ENCODE data around the gene XYLT1. TPM values are rescaled to one million over a fixed set of nuclear protein-coding genes. Genes with fewer than 3 reads are reported as not detected.
A peak's percentile ranks its signal among the peaks of the same experiment; 100 is the strongest.

XYLT1 gene
- total RNA-seq, 1 experiment from 2014 or later, result 0.80 TPM

DNA sequence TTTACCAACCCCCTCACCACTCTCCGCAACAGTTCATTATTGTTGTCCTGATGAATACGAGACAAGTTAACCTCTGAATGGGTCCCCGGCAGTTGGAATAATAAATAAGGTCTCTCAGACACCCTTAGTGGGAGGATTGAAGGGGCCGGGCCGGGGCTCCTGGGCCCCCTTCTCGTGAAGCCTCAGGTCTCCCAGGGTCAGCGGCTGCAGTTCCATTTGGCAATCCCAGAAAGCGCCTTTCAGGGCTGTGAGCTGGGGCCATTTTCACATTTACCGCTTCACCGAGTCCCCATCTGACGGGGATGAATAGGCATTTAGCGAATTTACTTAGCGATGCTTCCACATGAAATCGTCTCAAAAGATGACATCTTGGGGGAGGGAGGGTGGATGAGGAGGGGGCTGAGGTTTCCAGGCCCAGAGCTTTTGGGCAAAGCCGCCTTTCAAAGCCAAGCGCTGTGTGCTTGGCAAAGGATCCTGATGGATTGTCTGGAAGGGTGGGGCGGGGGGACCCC is 309.8 kb downstream of the XYLT1 start:
- no peak for DNase-seq (ENCODE audit: low read depth)

DNA sequence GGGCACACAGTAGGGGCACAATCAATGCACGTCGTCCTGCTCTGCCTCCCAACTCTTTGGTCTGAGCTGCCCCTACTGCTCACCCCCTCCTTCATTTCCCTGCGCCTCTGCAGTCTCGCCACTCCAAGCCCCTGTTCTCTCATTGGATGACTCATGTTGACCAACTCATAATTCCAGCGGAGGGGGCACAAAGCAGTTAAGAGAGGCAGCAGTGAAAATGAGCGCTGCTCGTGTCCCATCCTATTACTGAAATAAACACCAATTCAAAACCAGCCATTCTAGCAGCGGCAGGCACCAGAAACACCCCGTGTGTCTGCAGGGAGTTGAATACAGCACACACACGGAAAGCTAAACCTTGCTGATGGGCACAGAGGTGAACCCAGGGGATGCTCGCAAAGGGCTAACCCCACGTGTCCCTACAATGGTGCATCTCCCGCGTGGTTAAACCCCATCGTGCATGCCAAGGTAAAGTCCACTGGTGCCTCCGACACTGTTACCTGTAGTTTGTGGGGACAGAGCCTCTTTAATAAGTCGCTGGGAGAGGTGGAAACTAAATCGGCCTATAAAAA is 310.4 kb downstream of the XYLT1 start:
- DNase-seq (ENCODE audit: low read depth), result peak; percentile 2

DNA sequence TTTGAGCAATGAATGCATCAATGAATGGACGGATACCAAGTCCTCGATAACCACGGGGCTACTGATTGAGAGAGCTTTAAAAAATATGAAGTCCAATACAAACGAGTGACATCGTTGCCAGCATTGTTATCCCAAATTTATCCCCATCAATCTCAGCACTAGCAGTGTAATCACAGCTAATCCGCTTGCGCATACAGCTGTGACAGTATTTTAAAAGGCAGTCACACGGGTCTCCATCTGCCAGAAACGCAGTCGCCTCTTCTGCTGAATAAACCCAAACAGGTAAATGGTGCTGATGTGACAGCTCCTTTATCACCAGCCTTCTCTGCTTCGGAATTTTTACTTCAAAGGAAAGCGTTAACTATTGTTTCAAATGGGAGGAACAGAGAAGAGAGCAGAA is 311.1 kb downstream of the XYLT1 start:
- no peak for DNase-seq (ENCODE audit: low read depth)

DNA sequence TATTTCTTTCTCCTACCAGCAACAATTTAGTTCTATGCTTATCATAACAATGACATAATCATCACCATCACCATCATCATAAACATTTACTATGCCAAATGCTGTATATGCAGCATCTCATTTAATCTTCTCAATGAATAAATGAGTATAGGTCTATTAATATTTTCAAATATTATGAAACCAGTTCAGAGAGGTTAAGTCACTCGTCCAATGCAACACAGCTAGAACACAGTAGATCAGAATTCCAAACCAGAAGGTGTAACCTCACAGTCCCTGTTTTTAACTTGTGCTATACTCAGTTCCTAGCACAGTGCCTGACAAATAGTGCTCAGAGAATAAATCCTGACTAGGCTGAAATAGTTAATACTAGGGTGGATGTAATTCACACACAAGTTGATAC is 314.8 kb downstream of the XYLT1 start:
- no peak for DNase-seq (ENCODE audit: low read depth)

DNA sequence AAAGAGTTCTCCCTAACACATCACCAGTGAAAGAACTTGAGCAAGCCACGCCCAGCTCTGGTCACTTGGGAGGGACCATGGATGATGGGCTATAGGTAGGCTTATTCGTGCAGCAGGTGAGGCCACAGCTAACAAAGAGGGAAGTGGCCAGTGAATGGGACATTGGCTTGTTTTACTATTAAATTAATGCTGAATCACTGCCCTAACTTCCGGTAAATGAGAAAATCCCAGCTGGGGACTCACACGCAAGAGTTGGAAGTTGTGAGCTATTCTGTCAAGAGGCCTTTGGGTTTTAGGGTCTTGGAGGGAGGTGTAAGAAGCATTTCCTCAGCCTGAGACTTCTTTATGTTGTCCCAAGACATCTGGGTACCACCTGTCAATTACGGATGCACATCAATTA is 315.3 kb downstream of the XYLT1 start:
- no peak for DNase-seq (ENCODE audit: low read depth)

DNA sequence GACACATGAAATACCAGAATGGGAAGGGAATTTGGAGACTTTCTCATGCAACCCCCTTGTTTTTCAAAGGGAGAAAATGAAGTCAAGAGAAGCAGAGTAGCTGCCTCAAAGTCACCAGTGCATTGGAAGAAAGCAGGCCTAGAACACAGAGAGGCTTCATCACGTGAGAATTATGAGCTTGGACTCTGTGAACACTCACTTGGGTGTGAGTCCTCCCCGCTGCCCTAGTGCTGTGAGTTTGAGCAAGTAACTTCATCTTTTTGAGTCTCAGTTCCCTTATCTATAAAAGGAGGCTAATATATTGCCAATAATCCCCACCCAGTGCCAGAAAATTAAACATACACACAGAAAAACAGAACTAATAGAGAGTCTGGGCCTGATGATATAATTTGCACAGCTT is 315.8 kb downstream of the XYLT1 start:
- DNase-seq (ENCODE audit: low read depth), result no peak

DNA sequence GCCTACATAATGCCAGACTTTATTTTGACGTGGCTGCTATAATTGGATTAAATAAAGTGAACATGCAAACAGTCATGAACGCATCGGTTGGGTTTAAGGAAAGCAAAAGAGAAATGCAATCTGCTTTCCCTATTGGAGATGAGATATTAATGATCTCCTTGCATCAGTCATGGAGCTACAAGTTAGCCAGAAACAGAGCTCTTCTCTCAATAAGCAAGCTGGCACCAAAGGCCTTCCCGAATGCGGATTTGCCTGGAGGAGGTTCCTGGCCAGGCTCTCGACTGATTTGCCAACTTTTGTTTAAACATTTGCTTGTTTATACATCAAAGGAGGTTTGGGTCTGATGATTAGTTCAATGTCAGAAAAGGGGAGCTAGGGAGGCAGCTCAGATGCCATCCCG is 318.4 kb downstream of the XYLT1 start:
- DNase-seq (ENCODE audit: low read depth), result no peak

DNA sequence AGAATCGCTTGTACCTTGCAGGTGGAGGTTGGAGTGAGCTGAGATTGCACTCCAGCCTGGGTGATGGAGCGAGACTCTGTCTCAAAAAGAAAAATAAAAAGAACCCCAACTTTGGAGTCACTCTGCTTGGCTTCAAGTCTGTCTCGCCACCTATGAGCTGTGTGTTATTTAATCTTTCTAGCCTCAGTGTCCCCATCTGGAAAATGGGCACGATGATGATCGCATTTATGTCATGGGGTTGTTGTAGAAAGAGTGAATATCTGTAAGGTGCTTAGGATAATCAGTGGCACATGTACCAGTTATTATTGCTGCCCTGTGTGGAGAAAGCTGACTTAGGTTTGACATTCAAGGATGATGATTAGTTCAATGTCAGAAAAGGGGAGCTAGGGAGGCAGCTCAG is 319.4 kb downstream of the XYLT1 start:
- DNase-seq (ENCODE audit: low read depth), result no peak

DNA sequence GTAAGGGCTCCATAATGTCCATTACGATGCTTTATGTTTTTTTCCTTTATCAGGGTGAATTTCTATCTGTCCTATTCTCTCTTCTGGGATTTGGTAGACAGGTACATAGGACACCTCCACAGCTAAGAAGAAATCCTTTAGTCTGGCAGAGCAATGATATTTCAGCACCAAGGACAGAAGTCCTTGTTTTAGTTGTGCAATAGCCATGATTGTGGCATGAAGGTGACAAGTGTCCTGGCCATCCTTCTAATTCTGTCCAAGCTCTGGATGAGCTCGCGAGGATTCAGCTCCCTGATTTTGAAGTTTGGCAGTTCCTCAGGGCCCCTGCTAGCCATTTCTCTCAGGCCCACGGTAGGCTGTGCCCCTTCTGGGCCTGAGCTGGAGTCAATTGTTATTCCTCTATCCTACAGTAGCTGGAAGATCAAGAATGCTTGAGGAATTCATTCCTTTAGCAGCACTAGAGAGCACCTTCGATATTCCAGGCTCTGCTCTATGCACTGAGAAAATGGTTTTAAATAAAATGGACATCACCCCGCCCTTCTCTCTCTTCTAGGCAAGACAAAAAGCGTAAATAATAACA is 320.8 kb downstream of the XYLT1 start:
- no peak for DNase-seq (ENCODE audit: low read depth)

DNA sequence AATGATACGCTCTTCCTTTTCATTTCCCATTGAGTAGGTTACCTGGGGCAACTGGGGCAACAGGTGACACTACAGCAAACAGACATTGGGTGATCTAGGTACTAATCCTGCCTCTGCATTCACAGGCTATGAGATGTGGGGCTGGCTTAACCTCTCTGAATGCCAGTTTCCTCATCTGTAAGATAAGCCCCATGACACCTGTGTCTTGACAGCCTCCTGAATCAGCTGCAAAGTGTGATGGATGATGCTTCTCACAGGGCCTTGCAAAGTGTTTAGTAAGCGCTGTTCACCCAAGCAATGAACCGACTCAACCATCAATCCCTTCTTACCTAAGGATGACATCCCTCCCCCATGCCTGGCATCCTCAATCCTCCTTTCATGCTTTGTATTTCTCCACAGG is 322.8 kb downstream of the XYLT1 start:
- no peak for DNase-seq (ENCODE audit: low read depth)

DNA sequence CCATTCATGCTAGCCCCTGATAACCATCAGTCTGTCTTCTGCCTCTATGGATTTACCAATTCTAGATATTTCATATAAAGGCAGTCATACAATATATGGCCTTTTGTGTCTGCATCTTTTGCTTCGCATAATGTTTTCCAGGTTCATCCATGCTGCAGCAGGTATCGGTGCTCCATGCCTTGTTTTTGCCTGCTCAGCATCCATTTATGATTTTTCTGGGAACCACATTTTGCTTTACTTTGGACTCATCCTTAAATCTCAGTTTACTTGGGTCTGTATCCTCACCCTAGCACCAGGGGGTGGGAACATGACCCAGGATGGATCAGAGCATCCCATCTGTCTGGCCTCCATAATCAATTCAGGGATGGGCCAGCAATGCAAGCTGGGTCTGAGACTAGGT is 325.7 kb downstream of the XYLT1 start:
- no peak for DNase-seq (ENCODE audit: low read depth)

DNA sequence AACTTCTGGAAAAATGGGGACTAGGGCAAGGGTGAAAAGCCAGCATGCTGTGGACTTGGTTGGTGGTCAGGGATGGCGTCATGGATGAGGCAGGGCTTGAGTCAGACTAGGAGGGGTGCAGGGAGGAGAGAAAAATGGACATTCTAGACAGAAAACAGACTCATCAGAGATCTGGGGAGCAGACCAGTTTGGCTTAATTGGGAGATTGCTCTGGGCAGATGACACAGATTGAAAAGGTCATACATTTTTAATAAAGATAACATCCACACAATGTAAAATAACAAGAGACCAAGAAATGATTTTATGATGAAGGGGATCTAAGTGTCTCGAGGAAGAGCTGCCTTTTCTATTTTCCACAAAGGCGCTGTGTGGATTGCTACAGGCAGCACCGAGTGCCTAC is 326.3 kb downstream of the XYLT1 start:
- no peak for DNase-seq (ENCODE audit: low read depth)

DNA sequence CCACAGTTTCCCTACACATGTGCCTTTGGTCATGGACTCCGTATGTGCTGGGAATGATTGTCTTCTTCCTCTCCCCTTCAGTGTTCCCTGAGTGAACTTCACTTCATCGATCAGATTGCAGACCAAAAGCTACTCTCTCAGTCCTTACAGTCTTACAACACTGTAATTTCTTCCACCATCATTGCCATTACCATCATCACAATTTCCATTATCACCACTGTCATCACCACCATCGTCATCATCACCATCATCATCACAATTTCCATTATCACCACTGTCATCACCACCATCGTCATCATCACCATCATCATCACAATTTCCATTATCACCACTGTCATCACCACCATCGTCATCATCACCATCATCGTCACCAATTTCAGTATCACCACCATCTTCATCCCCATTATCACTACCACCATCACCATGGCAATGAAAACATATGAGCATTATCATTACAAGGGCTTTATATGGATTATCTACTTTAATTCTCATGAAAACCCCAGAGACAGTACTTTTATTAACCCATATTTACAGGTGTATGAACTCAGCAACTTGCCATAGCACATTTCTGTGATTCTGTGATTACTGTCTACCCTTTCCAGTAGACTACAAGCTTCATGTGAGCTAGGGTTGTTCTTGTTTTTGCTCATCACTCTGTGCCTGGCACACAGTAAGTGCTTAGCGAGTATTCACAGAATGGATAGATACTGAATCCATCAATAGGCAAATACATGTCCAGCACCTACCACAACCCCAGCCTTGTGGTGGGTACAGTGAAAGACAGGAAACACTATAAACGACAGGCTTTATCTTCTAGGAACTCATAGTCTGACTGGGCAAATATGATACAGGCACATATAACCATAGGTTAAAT is 327.0 kb downstream of the XYLT1 start:
- DNase-seq (ENCODE audit: low read depth), result no peak

DNA sequence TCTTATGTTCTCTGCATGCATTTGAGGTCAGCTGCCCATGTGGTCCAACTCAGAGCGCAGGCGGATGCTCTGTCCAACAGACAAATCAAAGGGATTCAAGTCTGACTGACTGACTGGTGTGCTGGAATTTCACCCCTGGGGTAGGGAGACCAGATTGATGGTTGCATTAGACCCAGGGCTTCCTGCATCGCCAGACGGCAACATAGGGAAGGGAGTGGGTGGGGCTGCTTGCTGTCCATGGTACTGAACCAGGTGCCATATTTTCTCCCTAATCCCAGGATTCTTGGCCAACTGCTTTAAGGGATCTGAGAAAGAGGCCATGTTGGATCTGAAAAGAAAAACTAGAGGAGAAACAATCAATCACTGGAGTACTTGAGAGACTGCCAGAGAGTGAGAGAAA is 332.0 kb downstream of the XYLT1 start:
- no peak for DNase-seq (ENCODE audit: low read depth)

DNA sequence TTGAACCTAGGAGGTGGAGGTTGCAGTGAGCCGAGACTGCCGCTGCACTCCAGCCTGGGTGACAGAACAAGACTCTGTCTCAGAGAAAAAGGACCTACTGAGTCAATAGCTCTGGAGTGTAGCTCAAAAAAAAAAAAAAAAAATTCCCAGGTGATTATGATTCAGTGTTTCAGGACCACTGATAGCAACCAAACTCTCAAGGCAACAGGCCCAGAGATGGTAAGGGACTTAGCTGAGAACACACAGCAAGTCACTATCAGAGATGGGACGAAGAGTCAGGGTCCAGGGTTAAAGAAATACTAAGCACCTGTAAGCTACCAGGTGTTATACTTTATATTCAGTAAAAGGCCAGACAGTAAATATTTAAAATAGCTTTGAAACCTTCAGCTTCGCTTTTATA is 335.3 kb downstream of the XYLT1 start:
- DNase-seq (ENCODE audit: low read depth), result no peak

DNA sequence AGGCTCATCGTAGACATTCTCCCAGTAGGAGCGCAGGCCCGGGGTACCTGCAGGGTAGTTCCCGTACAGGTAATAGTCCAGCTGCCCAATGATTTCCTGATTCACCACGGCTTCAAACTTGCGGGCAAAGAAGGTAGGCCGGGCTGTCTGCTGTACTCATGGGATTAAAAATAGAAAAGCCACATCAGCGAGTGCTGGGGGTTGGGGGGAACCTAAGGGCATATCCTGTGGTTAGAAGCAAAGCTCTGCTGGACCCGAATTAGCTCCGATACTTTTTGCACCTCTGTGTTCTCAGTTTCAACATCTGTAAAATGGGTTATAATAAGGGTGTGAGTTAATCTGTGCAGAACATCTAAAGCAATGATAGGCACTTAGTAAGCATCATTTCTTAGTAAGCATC is 336.2 kb downstream of the XYLT1 start:
- no peak for DNase-seq (ENCODE audit: low read depth)

DNA sequence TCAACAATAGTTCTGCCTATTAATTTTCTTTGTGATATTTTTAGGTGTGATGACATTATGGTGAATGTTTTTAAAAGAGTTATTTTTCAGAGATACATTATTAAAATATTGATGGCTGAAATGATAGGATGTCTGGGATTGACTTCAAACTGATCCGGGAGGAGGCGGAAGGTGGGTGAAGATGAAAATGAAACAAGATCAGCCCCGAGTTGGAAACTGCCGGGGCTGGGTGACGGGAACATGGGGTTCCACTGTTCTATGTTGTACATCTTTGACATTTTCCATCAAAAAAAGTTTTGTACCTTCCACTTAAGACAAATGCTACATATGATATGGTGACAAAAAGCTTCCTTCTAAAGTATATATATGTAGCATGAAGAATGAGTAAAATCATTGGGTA is 336.9 kb downstream of the XYLT1 start:
- DNase-seq (ENCODE audit: low read depth), result no peak

DNA sequence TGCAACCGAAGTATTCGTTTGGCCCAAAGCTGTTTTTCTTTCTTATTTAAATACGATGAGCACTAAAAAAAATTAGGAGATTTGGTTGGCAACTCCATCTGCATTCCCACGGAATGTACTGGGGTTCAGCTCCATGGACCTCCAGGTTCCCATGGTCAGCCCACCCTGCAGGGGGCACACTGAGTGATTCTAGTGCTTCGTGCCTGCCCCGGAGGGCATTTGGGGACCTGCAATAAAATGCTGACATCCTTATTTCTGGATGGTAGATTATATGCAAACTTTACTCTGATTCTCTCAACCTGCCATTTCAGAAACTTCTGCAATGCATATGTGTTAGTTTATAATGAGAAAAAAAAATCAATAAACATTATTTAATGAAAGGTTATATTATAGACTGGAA is 339.4 kb downstream of the XYLT1 start:
- no peak for DNase-seq (ENCODE audit: low read depth)

DNA sequence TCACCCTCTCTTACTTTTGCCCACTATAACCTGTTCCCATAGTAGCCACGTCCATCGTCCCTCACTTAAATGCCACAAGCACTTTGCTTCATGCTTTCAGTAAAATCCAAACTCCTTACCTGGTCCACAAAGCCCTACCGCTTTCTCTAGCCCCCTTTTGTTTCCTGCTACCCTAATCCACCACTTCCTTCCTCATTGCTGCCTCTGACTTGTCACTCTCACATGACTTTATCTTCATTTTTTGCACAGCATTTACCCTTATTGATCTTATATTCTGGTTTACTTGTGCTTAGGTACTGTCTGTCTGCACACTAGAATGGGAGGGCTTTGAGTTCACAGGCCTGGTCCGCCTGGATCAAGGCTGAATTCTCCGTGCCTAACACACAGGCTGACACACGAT is 340.0 kb downstream of the XYLT1 start:
- DNase-seq (ENCODE audit: low read depth), result no peak

DNA sequence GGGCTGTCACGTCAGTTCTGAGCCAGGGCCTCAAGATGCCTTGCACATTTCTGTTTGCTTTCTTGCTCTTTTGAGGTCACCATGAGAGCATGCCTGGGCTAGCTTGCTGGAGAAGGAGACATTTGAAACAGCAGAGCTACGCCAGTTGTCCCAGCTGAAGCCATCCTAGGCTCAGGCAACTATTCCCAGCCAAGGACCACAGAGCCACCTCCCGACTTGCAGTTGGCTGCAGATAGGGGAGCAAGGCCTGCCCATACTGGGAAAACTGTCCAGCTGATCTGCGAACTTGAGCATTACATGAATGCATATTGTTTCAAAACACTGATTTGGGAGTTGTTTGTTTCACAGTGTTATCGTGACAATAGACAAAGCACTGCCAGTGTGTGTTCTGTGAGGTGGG is 340.8 kb downstream of the XYLT1 start:
- DNase-seq (ENCODE audit: low read depth), result no peak

DNA sequence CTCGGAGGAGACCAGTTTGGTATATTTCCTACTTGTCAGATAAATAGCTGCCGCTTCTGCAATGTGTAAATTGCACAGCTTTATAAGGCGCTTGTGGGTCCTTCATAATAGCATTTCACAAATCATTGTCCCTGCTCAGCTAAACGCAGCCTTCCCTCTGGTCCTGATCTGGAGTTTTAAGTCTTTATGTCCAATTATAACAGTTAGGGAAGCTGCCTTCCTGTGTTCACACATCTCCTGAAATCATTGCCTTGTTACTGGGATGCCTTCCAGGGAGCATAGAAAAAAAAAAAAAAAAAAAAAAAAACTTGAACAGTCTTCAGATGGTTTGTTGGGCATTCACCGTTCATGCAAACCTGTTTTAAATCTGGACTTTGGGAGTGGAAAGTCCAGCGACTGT is 342.0 kb downstream of the XYLT1 start:
- no peak for DNase-seq (ENCODE audit: low read depth)

DNA sequence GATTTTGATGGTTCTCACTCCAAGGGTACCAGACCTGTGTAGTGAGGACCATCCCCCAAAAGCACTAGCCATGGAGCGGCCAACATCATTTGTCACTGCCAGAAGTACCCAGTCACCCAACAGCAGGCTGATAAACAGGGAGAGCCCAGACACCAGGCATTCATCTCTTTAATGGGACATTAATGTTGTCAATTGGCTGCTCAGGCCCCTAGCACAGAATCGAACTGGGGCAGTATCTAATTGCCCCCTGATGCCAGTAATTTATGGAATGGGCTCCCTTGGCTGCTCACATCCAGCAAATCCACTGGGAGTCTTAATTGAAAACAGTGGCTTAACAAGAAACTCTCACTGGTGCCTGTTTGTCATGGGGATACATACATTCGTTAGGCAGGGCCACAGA is 344.6 kb downstream of the XYLT1 start:
- DNase-seq (ENCODE audit: low read depth), result no peak

DNA sequence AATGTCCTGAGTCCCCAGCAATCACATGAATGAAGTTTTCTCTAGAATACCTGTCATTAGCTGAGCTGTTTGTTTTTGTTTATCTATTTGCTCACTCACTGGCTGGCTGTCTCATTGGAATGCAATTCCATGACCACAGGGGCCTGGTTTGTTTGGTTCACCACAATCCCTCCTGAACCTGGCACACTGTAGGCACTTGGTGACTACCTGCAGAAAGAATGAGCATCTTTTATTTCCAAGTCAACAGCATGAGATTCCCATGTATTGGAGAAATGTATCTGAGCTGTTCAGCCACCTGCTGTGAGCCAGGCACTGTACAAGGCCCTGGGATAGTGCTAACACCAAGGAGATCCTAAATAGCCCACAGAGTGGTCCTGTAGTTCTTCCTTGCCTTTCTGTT is 345.1 kb downstream of the XYLT1 start:
- DNase-seq (ENCODE audit: low read depth), result no peak

Data from HT1080 (cell line).